GM21786 (cell line): ENCODE measurements around the gene CDK14.

Experiments used
- ATAC-seq: cut with Tn5 transposase; IDR thresholded peaks from one replicate; pipeline ENCODE4 v1.9.1; 2021; ENCODE audit not compliant: unreplicated experiment

The CDK14 gene

DNA sequence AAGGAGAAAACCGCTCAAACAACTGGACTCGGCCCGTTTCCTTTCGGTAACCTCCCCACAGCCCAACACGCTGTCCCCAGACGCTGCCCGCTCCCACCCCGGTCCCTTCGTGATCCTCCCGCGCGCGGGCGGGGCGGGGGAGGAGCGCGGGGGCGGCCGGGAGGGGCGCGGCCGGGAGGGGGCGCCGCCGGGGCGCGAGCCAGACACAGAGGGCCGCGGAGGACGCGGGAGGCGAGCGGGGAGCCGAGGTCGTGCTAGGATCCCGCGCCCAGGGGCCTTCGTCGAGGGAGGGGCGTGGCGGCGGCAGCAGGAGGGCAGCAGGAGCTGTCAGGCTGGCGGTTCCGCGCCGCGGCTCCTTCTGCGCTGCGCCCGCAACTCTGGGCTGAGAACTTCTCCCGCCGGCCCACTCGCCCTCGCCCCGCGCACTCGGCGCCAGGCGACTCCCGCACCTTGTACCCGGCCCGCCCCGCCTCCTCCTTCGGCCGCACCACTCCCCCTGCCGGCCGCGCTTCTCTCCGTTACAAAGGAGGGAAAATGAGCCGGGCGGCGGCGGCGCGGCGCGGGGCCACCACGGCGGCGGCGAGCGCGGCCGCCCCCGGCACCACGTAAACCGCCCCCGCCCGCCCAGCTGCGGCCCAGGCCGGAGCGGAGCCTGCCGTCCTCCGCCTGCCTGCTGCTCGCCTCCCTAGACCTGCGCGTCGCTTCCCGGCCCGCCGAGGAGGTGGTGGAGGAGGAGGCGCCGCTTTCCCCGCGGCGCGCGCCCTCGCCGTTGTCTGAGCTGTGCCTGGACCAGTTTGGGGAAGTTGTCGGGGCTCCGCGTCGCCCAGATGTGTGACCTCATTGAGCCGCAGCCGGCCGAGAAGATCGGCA lies at the start of gene CDK14:
TSS of gene CDK14 (plus strand) at position 521 of the 870 bp plus-strand sequence. CDS start at position 828, 307 bp downstream.
- ATAC-seq, result peak; percentile 44

GRCh38 chr7:90551036-90551435 lies 45.1 kb upstream of the CDK14 start:
- ATAC-seq, result no peak

- ATAC-seq, result no peak
Observed at GRCh38 chr7:90552521-90552920, 43.6 kb upstream of the CDK14 start.

- no peak for ATAC-seq
Observed at GRCh38 chr7:90560730-90561129, 35.4 kb upstream of the CDK14 start.

- no peak for ATAC-seq
Observed at GRCh38 chr7:90563286-90563685, 32.8 kb upstream of the CDK14 start.

DNA sequence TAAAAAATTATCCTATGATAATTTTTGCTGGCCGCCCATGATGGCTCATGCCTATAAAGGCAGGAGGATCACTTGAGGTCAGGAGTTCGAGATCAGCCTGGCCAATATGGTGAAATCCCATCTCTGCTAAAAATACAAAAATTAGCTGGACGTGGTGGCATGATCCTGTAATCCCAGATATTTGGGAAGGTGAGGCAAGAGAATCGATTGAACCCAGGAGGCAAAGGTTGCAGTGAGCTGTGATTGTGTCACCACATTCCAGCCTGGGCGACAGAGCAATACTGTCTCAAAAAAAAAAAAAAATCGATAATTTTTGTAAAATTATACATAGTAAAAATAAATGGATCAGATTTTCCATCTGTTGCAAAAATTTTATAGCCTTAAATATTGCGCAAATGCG lies 31.7 kb upstream of the CDK14 start:
- ATAC-seq, result no peak

- ATAC-seq, result no peak
Observed at GRCh38 chr7:90568213-90568612, 27.9 kb upstream of the CDK14 start.

DNA sequence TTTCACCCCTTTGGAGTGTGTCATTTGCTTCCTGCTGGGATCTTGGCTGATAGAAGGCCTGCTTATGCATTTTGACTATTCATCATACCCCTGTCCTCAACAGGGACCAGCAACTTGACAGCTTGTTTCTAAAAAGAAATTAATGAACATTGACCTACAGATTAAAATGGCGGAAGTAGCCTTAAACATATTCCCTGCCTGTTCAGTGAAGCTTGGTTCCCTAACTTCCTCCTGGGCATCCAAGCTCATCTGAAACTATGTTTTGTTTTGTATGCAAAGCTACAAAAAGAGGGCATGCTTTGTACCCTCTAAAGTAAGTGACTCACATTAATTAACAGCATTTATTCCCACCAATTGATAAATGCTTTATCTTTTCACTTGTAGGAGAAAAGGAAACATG lies 26.8 kb upstream of the CDK14 start:
- no peak for ATAC-seq

GRCh38 chr7:90570373-90570959 lies 25.7 kb upstream of the CDK14 start:
- no peak for ATAC-seq

DNA sequence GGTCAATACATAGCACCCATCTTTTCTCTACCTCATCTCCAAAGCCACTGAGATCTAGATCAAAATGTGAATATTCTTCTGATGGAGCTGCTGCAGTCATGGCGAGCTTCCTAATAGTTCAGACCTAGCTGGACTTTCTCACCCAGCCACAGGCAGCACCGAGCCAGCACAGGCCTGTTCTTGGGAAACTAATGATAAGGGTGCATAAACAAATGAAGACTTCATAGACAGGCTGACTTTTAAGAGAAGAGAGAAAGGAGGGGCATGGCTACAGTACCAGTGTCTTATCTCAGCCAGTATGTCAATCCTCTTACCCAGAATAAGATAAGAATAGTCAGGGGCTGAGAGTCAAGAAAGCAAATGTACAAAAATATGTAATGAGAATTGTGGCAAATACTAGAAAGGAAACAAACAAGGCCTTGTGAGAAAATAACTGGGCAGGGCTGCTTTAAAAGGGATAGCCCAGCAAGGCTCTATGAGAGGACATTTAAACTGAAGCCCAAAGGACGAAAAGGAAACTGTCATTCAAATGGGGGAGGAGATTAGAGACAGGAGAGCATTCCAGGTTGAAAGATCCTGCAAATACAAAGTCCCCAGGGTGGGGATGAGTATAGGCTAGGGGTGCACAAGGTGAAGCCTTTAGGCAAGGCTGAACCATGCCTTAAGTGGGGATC lies 21.8 kb upstream of the CDK14 start:
- ATAC-seq, result no peak

- no peak for ATAC-seq
Observed at GRCh38 chr7:90574820-90575187, 21.3 kb upstream of the CDK14 start.

DNA sequence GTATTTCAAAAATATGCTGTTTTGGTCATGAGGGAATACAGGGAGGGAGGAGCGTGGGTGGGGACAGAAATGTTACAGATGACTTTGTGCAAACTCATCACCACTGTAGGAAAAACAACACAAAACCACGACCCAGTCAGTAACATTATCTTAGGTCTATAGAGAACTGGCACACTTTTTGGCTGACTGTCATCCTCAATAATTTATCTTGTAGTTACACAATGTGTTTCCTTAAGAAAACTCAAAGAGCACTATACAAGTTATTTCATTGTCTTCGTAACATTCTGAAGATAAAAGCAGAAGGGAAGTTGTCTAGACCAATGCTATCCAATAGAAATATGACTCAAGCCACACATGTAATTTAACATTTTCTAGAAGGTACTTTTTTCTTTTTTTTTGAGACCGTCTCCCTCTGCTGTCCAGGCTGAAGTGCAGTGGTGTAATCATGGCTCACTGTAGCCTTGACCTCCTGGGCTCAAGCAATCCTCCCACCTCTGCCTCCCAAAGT lies 16.9 kb upstream of the CDK14 start:
- ATAC-seq, result no peak

DNA sequence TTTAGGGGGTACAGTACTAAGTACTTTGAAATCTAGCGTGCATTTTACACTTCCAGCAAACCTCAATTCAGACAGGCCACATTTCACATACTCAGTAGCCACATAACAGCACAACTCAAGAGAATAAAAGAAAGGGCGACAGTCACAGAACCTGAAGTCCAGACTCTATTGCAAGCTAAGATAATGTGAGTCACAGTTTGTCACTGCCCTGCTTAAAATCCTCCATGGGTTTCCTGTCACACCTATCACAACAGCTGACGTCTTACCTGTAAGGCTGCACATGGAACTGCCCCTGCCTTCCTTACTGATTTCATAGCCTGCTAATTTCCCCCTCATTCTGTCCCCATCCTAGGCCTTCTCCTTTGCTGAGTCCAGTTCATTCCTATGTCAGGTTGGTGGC lies 16.1 kb upstream of the CDK14 start:
- ATAC-seq, result no peak

DNA sequence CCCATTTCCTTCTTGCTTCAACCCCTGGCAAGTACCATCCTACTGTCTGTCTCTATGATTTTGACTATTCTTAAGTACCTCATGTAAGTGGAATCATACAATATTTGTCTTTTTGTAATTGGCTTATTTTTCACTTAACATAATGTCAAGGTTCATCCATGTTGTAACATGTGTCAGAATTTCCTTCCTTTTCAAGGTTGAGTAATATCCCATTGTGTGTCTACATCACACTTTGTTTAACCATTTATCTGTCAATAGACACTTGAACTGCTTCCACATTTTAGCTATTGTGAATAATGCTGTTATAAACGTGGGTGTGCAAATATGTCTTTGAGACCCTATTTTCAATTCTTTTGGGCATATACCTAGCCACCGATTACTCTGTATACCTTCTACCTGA lies 14.0 kb upstream of the CDK14 start:
- no peak for ATAC-seq

GRCh38 chr7:90584378-90584777 lies 11.7 kb upstream of the CDK14 start:
- ATAC-seq, result no peak

GRCh38 chr7:90586091-90586490 lies 10.0 kb upstream of the CDK14 start:
- ATAC-seq, result no peak

DNA sequence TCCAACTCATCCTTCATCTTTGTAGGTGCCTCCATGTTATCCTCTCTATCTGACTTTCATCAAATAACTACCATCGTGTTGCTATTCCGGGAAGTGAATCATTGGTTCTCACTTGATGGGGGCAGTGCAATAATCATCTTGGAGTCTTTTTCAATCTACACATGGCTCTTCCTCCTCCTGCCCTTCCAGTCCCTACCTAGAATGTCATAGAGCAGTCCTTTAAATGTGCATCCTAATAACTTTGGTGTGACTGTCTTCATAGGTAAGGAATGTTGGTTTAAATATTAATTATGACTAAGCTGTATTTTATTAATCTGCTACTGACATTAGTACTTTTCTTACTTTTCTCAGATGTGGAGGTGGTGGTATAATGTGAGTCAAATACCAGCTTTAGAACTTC lies 8.4 kb upstream of the CDK14 start:
- no peak for ATAC-seq

DNA sequence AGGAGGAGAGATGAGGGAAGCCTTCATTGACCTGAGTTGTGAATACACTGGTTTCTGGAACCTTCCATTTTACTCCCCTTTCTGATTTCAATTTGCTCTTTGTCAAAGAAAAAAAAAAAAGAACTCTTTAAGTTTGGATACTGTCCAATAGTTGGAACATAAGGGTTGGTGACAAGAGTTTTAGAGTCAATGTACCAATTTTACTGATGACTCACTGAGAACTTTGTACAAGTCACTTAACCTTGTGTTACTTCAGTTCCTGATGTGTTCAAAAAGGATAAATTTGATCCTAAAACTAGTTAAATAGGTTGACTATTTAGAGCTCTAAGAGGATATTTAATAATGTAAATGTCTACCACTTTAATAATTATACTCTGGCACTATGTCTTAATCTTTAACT lies 4.1 kb upstream of the CDK14 start:
- no peak for ATAC-seq

GRCh38 chr7:90593205-90593604 lies 2.9 kb upstream of the CDK14 start:
- no peak for ATAC-seq

DNA sequence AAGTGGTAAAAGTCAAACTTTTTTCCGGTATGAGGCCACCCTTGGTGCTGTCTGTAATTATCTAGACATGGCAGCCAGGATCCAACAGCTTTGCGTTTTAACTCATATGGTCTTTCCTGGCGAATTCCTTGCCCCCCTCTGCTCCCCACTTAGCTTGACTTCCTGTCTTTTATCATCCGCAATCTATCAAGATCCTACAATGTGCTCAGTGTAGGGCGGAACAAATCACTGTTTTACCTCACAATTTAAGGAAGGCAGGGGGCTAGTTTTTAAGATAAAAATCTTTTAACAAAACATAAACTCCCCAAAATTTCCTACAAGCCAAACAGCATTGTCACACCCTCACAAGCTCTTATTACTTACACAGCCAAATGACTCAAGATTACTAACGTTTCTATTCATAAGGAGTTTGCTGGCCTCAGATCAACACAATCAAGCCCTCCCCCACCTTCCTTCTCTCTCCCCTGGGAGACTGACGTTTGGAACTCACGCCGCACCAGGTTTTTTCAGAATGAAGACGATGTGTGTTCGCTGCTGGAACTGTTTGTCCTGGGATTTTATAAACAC lies 1.3 kb upstream of the CDK14 start:
- no peak for ATAC-seq

- ATAC-seq, result peak; percentile 5
Observed at GRCh38 chr7:90595342-90595800, 750 bp upstream of the CDK14 start.
